22Rv1 (cell line): ENCODE measurements around the gene PRIMA1.

Source experiments
- H3K27ac ChIP-seq: fragments of 450-650 bp; 2 replicates; pipeline ENCODE4 v1.5.1; 2017
- ZFX ChIP-seq: fragments of 450-650 bp; IDR thresholded peaks from 2 replicates; pipeline ENCODE4 v1.6.1; 2017; ENCODE audit warnings: antibody characterized with exemption, borderline replicate concordance
- TF ChIP-seq, protein P1 (sequence below): fragments of 450-650 bp; IDR thresholded peaks from 2 replicates; pipeline ENCODE4 v1.5.1; 2017; ENCODE audit warnings: mild to moderate bottlenecking

The PRIMA1 gene

DNA sequence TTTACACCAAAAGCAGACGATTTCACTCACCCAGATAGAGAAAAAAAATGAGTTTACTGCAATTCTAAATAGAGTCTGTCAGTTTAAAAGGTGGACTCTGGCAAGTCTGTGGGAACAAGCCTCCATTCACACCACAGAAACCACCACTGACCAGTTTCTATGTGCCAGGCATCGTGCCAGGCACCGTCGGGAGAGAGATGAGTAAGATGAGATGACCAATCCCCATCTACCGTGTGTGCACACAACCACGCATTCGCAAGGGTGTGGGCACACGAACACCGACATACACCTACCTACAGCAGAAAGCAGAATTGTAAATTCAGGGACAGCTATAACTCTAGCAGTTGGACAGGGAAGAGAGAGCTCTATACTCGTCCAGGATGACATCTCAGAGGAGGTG is 58.3 kb downstream of the PRIMA1 start:
- no peak overlapping the region for H3K27ac ChIP-seq
- no peak for TF ChIP-seq ZFX
- TF ChIP-seq, protein P1, sequence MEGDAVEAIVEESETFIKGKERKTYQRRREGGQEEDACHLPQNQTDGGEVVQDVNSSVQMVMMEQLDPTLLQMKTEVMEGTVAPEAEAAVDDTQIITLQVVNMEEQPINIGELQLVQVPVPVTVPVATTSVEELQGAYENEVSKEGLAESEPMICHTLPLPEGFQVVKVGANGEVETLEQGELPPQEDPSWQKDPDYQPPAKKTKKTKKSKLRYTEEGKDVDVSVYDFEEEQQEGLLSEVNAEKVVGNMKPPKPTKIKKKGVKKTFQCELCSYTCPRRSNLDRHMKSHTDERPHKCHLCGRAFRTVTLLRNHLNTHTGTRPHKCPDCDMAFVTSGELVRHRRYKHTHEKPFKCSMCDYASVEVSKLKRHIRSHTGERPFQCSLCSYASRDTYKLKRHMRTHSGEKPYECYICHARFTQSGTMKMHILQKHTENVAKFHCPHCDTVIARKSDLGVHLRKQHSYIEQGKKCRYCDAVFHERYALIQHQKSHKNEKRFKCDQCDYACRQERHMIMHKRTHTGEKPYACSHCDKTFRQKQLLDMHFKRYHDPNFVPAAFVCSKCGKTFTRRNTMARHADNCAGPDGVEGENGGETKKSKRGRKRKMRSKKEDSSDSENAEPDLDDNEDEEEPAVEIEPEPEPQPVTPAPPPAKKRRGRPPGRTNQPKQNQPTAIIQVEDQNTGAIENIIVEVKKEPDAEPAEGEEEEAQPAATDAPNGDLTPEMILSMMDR: no peak

DNA sequence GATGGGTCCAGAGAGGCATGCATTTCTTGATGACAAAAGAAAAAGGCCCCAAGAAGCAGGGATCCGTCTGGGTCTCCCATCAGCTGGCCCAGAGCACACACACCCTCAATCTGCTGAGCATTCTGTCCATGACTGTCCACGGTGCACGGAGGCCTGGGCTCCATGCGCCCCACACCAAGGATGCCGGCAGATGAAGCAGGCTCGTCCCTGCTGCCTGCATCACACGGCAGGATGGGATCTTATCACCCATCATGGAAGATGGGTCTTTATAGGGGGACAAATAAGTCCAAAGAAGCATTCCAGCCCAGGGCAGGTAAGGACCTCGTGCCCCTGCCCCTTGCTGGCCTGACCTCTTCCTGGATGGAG is 59.7 kb downstream of the PRIMA1 start:
- no peak overlapping the region for H3K27ac ChIP-seq
- TF ChIP-seq, protein P1: no peak
- TF ChIP-seq ZFX: no peak

- H3K27ac ChIP-seq: no peak overlapping the region
- TF ChIP-seq ZFX: no peak
- TF ChIP-seq, protein P1: no peak
Measured at GRCh38 chr14:93727917-93728650, 60.2 kb downstream of the PRIMA1 start.

GRCh38 chr14:93727039-93727740 is 61.1 kb downstream of the PRIMA1 start:
- no peak for TF ChIP-seq ZFX
- TF ChIP-seq, protein P1: no peak
- H3K27ac ChIP-seq: no peak overlapping the region

DNA sequence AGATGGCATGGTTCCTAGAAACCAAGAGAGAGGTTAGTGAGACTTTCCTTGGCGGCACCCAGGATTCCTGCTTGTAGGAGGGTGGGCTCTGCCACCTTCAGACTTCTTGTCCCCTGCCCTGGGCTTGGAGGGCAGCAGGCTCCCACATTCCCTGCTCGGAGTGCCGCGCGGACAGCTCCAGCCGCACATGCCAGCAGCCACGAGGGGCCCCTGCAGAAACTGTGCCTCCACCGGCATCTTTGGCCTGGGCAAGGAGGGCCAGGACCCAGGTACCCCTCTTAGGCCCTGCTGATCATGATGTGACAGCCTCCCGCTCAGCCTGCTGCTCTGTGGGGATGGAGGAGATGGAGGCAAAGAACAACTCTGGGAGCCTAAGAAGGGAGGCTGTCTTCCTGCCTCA is 62.3 kb downstream of the PRIMA1 start:
- no peak overlapping the region for H3K27ac ChIP-seq
- no peak for TF ChIP-seq ZFX
- TF ChIP-seq, protein P1: no peak

- no peak overlapping the region for H3K27ac ChIP-seq
- TF ChIP-seq, protein P1: no peak
- TF ChIP-seq ZFX: no peak
Measured at GRCh38 chr14:93725002-93725582, 63.2 kb downstream of the PRIMA1 start.

DNA sequence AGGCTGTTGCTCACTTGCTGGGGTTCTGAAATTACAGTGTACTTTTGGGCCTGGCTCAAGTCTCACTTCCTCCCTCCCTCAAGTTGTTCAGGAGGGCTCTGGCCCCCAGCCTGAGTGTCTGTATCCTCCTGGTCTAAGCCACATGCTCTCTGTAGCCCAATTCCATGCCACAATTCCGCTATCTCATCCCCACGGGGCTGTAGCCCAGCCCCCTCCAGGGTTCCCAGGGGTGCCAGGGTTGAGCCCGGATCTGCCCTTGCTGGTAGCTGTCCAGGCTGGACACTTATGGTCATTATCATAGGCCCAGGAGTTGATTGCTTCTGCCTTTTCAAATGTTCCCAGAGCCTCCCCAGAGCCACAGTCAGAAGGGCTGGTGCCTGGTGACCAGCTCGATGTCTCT is 65.3 kb downstream of the PRIMA1 start:
- no peak overlapping the region for H3K27ac ChIP-seq
- TF ChIP-seq ZFX: no peak
- TF ChIP-seq, protein P1: no peak
